Retinal pigment epithelial cell (primary cell): Measurements from ENCODE around the gene TENM3.

ENCODE experiments used
- DNase-seq: peaks from one replicate; pipeline ENCODE4 v3.0.0-alpha.2; 2010; ENCODE audit warnings: low read depth
- H3K4me3 ChIP-seq: 2 replicates; pipeline ENCODE4 v1.5.1; 2011; ENCODE audit warnings: mild to moderate bottlenecking, low read length, control low read depth, moderate library complexity
- TF ChIP-seq, protein P1 (sequence below): conservative IDR thresholded peaks from 2 replicates; pipeline ENCODE4 v1.5.1; 2011; ENCODE audit warnings: low read depth, low read length, control low read depth, inconsistent platforms

TENM3 gene

GRCh38 chr4:182835006-182835740, 592.0 kb downstream of the TENM3 start:
- H3K4me3 ChIP-seq = no peak overlapping the region
- DNase-seq = no peak
- TF ChIP-seq, protein P1, sequence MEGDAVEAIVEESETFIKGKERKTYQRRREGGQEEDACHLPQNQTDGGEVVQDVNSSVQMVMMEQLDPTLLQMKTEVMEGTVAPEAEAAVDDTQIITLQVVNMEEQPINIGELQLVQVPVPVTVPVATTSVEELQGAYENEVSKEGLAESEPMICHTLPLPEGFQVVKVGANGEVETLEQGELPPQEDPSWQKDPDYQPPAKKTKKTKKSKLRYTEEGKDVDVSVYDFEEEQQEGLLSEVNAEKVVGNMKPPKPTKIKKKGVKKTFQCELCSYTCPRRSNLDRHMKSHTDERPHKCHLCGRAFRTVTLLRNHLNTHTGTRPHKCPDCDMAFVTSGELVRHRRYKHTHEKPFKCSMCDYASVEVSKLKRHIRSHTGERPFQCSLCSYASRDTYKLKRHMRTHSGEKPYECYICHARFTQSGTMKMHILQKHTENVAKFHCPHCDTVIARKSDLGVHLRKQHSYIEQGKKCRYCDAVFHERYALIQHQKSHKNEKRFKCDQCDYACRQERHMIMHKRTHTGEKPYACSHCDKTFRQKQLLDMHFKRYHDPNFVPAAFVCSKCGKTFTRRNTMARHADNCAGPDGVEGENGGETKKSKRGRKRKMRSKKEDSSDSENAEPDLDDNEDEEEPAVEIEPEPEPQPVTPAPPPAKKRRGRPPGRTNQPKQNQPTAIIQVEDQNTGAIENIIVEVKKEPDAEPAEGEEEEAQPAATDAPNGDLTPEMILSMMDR = peak; percentile 15

DNA sequence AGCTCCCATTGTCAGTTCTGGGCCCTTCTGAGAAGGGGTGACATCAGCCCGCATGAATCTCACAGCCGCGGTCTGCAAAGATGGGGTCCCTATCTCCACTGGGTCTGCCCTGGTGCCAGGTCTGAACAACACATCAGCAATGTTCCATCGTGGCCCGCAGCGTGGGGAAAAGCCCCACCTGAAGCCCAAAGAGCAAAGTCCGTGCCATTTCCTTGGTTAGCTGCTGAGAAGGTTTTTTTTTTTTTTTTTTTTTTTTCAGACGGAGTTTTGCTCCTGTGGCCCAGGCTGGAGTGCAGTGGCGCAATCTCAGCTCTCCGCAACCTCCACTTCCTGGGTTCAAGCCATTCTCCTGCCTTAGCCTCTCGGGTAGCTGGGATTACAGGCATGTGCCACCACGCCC, 594.6 kb downstream of the TENM3 start:
- TF ChIP-seq, protein P1 = no peak
- DNase-seq = no peak
- no peak overlapping the region for H3K4me3 ChIP-seq

DNA sequence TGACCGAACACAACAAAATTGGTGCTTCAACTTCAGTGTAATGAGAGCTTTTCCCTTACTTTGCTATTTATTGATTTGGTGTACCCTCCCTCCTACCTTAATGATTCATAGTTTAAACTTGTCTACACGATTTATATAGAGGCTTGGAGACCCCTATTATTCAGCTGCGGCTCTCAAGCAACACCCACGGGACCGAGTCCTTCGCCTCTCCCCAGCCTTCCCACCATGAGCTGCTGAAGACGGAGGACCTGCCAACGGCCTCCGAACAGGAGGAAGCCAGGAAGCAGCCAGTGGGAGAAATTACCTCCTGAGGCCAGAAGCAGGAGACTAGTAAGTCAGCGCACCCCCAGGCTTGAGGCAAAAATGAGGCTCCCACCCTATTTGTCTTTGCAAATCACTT, 595.3 kb downstream of the TENM3 start:
- TF ChIP-seq, protein P1 = no peak
- no peak overlapping the region for H3K4me3 ChIP-seq
- no peak for DNase-seq

GRCh38 chr4:182839256-182839655, 596.1 kb downstream of the TENM3 start:
- no peak overlapping the region for H3K4me3 ChIP-seq
- TF ChIP-seq, protein P1 = no peak
- no peak for DNase-seq

DNA sequence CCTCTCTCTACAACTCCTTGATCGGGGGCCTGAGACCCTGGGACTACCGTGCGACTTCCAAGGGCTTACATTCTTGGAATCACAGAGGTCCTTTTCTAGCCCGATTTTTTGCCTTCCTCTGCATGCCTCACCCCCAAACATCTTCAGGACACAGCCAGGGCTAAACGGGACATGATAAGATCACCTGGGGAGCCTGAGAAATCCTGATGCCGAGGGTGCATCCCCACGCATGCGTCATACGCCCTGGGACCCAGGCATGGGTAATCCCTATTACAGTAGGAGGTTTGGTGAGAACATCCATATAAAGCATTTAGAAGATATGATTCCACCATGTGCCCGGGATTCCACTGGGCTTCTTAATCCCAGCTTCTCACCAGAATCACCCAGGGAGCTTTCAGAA, 596.9 kb downstream of the TENM3 start:
- no peak for DNase-seq
- no peak overlapping the region for H3K4me3 ChIP-seq
- TF ChIP-seq, protein P1 = no peak

- no peak overlapping the region for H3K4me3 ChIP-seq
- TF ChIP-seq, protein P1 = no peak
- no peak for DNase-seq
Measured at GRCh38 chr4:182842104-182842600, 599.0 kb downstream of the TENM3 start.

DNA sequence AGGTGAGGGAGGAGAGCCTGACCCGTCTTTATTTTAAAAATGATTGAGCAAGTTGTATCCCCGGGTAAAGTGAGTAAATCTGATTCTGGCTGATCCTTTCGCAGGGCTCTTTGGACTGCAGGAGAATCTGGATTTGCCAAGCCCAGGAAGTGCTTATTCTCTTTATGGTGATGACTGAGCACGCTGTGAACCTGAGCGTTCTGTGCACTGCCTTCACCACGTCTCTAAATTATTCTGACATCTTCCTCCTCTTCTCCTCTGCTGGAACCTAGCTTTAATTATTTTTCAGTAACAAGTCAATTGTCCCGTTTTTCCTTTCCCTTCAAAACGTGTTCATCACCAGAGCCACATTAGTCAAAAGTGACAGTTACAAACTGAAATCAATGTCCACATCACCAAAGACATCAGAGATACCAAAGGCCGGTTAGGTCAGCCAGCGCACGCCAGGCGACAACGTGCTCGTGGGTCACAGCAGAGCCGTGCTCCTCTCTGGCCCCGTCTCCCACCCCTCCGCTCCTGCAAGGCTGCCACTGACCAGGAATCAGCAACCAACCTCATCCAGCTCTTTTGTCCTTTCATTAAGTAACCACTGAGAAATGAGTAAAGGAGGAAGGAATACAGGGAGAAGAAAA, 599.7 kb downstream of the TENM3 start:
- no peak for DNase-seq
- H3K4me3 ChIP-seq = no peak overlapping the region
- TF ChIP-seq, protein P1 = no peak
